ENCODE data around the gene CNOT4.

DNA sequence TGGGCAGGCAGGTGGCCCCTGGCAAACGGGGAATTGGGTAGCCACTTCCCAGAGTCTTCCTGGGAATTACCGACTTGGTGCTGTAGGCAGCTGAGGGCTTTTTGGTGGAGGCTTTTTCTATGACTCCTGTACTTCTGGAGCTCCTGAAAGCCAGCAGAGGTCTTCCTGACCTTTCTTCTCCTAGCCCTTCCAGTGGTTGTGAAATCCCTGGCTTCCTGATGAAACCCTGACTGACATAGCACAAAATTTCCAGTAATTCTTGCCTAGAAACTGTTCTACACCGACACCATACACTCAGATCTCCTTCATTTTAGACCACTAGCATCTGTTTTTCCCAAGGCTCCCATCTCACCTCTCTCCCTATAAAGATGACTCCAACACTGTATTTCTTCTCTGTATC is 156.1 kb downstream of the CNOT4 start:
- TF ChIP-seq, protein P1, sequence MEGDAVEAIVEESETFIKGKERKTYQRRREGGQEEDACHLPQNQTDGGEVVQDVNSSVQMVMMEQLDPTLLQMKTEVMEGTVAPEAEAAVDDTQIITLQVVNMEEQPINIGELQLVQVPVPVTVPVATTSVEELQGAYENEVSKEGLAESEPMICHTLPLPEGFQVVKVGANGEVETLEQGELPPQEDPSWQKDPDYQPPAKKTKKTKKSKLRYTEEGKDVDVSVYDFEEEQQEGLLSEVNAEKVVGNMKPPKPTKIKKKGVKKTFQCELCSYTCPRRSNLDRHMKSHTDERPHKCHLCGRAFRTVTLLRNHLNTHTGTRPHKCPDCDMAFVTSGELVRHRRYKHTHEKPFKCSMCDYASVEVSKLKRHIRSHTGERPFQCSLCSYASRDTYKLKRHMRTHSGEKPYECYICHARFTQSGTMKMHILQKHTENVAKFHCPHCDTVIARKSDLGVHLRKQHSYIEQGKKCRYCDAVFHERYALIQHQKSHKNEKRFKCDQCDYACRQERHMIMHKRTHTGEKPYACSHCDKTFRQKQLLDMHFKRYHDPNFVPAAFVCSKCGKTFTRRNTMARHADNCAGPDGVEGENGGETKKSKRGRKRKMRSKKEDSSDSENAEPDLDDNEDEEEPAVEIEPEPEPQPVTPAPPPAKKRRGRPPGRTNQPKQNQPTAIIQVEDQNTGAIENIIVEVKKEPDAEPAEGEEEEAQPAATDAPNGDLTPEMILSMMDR (IDR thresholded peaks at IDR 0.05; ENCODE audit: low read depth, low read length) = no peak
- no peak for TF ChIP-seq POLR2A (IDR thresholded peaks at IDR 0.05; ENCODE audit: extremely low read depth, insufficient read length)
